ENCODE data around the gene RCAN1.

DNA sequence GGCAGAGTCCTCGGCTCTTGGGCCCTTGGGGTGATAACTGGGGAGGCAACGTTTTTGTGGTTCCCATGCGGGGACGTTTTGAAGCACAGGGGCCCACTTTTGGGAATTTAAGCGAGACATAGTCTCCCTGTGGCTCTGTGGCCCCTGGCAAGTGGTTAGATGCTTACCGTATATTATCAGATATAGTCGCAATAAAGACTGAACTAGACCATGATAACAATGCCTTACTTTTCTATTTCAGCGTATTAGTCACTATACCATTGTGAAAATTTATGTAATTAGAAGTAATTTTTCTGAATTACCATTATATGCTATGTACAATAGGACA is 538 bp upstream of the RCAN1 start:
- TF ChIP-seq, protein P1, sequence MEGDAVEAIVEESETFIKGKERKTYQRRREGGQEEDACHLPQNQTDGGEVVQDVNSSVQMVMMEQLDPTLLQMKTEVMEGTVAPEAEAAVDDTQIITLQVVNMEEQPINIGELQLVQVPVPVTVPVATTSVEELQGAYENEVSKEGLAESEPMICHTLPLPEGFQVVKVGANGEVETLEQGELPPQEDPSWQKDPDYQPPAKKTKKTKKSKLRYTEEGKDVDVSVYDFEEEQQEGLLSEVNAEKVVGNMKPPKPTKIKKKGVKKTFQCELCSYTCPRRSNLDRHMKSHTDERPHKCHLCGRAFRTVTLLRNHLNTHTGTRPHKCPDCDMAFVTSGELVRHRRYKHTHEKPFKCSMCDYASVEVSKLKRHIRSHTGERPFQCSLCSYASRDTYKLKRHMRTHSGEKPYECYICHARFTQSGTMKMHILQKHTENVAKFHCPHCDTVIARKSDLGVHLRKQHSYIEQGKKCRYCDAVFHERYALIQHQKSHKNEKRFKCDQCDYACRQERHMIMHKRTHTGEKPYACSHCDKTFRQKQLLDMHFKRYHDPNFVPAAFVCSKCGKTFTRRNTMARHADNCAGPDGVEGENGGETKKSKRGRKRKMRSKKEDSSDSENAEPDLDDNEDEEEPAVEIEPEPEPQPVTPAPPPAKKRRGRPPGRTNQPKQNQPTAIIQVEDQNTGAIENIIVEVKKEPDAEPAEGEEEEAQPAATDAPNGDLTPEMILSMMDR (optimal IDR thresholded peaks at IDR 0.05 in 1 of 3, IDR thresholded peaks at IDR 0.05 in 1 of 3, conservative IDR thresholded peaks at IDR 0.05 in 1 of 3; ENCODE audit: extremely low read depth in 1 of 3, insufficient read depth in 2 of 3, low read length in 3 of 3), result no peak
- no peak for TF ChIP-seq EZH2 (IDR thresholded peaks at IDR 0.05; ENCODE audit: low read length)
